ENCODE results near the gene NOVA2. TPM values are rescaled to one million over a fixed set of nuclear protein-coding genes. Genes with fewer than 3 reads are reported as not detected.

NOVA2 gene
- total RNA-seq, 1 experiment from 2014 or later = not detected

- in situ Hi-C loops (cut with HindIII; ENCODE audit: low sequenced_read_pairs) = no loop called here
- DNase-seq (ENCODE audit: low spot score) = no peak
These were observed 4.0 kb downstream of the NOVA2 start for GRCh38 chr19:45969676-45970075.

DNA sequence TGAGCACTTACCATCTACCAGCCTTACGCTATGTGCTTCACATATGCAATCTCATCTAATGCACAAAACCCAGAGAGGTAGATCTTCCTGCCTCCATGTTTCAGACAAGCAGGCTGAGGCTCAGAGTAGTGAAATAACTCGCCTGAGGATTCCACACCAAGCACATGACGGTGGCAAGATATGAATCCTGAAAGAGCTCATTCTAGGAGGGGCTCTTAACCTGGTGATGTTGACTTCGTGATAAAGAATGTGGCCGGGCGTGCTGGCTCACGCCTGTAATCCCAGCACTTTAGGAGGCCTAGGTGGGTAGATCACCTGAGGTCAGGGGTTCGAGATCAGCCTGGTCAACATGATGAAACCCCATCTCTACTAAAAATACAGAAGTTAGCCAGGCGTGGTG lies 5.0 kb downstream of the NOVA2 start:
- in situ Hi-C loops (cut with HindIII; ENCODE audit: low sequenced_read_pairs) = no loop called here
- DNase-seq (ENCODE audit: low spot score) = no peak

DNA sequence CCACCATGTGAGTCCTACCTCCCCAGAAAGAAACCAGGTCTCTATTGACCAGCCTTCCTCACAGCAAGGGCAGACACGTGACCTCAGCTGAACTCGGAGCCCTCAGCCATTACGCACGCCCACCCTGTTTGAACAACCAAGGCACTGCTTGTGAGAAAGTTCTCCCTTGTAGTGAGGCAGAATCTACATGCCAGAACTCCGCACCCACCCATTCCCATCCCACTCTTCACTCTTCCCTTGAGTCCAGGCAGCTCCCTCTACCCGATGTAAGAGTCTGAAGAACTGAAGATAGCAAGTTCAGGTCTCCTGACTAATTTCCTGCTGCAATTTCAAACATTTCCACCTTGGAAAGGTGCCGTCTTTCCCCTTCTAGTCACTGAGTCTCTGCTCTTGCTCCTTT lies 6.4 kb downstream of the NOVA2 start:
- no peak for DNase-seq (ENCODE audit: low spot score)
- in situ Hi-C loops (cut with HindIII; ENCODE audit: low sequenced_read_pairs) = no loop called here

DNA sequence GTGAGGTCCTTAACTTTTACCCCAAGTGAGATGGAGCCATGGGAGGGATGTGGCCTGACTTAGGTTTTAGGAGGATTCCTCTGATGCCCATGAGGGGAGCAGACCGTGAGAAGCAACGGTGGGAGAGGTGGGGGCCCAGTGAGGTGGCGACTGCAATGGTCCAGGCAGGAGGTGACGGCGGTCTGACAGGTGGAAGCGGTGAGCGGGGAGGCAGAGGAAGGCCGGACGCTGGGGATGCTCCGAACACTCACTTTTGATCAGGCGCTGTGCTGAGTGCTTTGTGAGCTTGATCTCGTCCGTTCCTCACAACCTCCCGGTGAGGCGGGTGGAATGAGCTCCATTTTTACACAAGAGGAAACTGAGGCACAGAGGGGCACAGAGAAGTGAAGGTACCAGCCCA lies 11.6 kb downstream of the NOVA2 start:
- DNase-seq (ENCODE audit: low spot score) = no peak

GRCh38 chr19:45960595-45961235 lies 12.9 kb downstream of the NOVA2 start:
- in situ Hi-C loops (cut with HindIII; ENCODE audit: low sequenced_read_pairs) = no loop called here
- DNase-seq (ENCODE audit: low spot score) = no peak

More for the DNA sequence above, 11.6 kb downstream of the NOVA2 start:
- in situ Hi-C loops (cut with HindIII; ENCODE audit: low sequenced_read_pairs) = no loop called here

DNA sequence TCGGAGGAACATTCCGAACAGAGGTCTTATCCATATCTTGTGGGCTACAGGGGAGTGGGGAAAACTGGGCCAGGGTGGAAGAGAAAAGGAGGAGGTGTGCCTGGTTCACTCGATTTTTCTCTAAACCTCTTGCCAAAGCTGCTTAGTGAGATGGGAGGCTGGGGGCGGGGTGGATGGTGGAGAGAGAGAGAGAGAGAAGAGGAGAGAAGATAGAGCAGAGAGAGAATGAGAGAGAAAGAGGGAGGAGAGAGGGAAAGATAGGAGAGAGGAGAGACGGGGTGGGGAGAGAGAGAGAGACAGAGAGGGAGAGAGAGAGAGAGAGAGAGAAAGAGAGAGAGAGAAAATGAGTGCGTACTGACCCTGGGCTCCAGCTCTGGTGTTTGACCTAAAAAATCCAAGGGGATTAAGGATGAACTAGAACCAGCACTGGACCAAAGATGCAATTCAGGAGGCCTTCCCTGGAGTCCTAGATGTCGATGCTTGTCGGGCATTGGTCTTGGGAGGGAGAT lies 14.1 kb downstream of the NOVA2 start:
- in situ Hi-C loops (cut with HindIII; ENCODE audit: low sequenced_read_pairs) = no loop called here
- DNase-seq (ENCODE audit: low spot score) = no peak

GRCh38 chr19:45958769-45959516 lies 14.7 kb downstream of the NOVA2 start:
- in situ Hi-C loops (cut with HindIII; ENCODE audit: low sequenced_read_pairs) = no loop called here
- no peak for DNase-seq (ENCODE audit: low spot score)

GRCh38 chr19:45958320-45958719 lies 15.3 kb downstream of the NOVA2 start:
- in situ Hi-C loops (cut with HindIII; ENCODE audit: low sequenced_read_pairs) = no loop called here
- no peak for DNase-seq (ENCODE audit: low spot score)

GRCh38 chr19:45955905-45956608 lies 17.6 kb downstream of the NOVA2 start:
- no peak for DNase-seq (ENCODE audit: low spot score)

DNA sequence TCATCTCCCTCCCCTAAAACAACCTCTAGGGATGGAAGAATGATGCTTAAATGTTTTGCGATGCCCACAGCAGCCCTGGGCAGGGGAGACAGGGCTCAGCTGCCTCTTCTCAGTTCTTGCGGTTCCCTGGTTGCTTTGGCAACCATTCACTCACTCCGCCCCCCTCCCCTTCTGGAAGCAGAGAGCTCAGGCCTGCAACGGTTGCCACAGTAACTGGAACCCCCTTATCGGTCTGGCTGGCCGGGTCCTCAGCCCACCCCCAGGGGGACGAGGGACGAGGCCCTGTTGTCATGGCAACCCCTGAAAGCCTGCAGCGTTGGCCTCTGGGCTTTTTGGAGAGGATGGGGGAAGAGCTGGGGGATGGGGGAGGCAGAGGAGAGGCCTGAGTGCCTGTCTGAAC lies 19.5 kb downstream of the NOVA2 start:
- in situ Hi-C loops (cut with HindIII; ENCODE audit: low sequenced_read_pairs) = no loop called here
- no peak for DNase-seq (ENCODE audit: low spot score)

More at GRCh38 chr19:45955905-45956608, 17.6 kb downstream of the NOVA2 start:
- in situ Hi-C loops (cut with HindIII; ENCODE audit: low sequenced_read_pairs) = no loop called here

DNA sequence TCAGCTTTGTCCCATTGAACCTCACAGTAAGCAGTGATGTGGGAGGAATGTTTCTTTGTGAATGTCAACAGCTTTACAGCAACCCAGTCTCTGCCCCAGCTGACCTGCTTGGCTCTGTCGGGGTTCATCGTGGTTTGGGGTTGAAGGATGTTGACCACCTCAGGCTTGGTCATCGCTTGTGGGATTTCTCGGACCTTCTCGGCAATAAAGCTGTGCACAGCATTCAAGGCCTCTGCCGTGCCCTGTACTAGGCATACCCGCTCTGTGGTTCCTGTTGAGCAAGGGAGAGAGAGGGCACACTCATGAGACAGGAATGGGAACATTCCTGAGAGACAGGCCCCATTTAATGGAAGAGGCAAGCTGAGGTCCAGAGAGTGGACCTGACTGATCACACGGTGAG lies 20.0 kb downstream of the NOVA2 start:
- DNase-seq (ENCODE audit: low spot score) = no peak
- in situ Hi-C loops (cut with HindIII; ENCODE audit: low sequenced_read_pairs) = no loop called here

GRCh38 chr19:45952686-45953505 lies 20.8 kb downstream of the NOVA2 start:
- in situ Hi-C loops (cut with HindIII; ENCODE audit: low sequenced_read_pairs) = no loop called here
- DNase-seq (ENCODE audit: low spot score) = peak; percentile 45

- in situ Hi-C loops (cut with HindIII; ENCODE audit: low sequenced_read_pairs) = no loop called here
- DNase-seq (ENCODE audit: low spot score) = no peak
These were observed 21.4 kb downstream of the NOVA2 start for GRCh38 chr19:45952341-45952685.

DNA sequence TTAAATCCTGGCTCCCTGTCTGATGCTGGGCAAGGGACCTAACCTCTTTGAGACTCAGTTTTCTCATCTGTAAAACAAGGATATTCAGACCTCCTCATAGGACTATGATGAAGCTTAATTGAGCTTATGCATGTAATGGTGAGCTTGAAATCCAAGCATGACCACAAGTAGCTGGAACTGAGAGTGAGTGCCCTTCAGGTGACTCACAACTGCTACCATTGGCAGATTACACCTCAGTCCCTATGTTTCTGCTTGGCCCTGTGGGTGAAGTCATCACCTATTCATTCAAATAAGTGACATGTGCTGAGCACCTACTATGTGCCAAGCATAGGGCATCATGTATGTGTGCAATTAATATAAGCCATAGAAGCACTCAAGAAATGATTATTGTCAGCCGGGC lies 25.7 kb downstream of the NOVA2 start:
- in situ Hi-C loops (cut with HindIII; ENCODE audit: low sequenced_read_pairs) = no loop called here

DNA sequence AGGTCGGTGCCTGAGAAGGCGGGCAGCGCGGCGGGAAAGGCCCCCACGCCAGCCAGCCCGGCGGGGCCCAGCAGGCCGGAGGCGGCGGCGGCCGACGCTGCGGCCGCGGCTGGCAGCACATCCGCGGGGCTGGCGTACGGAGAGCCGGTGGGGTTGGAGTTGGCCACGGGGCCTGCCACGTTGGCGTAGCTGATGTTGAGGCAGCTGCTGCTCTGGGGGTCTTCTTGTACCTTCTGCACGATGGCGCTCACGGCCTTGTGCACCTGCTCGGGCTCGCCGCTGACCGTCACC lies 33.2 kb downstream of the NOVA2 start:
- in situ Hi-C loops (cut with HindIII; ENCODE audit: low sequenced_read_pairs) = no loop called here
- DNase-seq (ENCODE audit: low spot score) = no peak

More for the DNA sequence above, 25.7 kb downstream of the NOVA2 start:
- no peak for DNase-seq (ENCODE audit: low spot score)

- in situ Hi-C loops (cut with HindIII; ENCODE audit: low sequenced_read_pairs) = no loop called here
- no peak for DNase-seq (ENCODE audit: low spot score)
These were observed 33.7 kb downstream of the NOVA2 start for GRCh38 chr19:45939792-45940514.

DNA sequence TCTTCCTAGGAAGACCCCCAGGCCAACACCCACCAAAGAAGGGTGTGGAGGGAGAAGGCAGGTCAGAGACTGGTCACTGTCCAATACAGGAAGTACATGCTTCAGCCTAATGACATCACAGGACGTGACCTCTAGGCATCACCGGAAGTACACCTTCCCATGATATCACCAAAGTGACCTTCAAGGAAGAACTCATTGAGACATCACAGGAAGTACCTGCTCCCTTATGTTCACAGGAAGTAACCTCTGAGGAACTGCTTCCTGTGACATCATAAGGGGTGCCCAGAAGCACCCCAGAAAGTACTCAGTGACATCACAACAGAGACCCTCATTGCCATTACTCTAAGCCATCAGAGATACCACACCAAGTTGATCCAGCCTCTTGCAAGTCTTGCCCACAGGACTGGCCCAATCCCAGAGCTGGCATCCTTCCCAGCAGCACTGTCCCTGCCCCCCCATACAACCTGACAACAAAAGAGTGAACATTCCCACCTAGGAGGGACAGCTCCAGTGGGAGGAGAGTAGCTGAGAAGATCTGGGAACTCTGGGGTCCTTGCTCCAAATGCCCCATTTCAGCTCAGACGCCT lies 34.8 kb downstream of the NOVA2 start:
- in situ Hi-C loops (cut with HindIII; ENCODE audit: low sequenced_read_pairs) = no loop called here
- no peak for DNase-seq (ENCODE audit: low spot score)

GRCh38 chr19:45935267-45935666 lies 38.4 kb downstream of the NOVA2 start:
- in situ Hi-C loops (cut with HindIII; ENCODE audit: low sequenced_read_pairs) = no loop called here
- DNase-seq (ENCODE audit: low spot score) = no peak

All from G401 (cell line).